H1 (cell line): Measurements from ENCODE around the gene OSBPL5.

Experiments used
- EGR1 ChIP-seq: IDR thresholded peaks from 2 replicates; pipeline ENCODE4 v1.6.1; 2011; ENCODE audit warnings: low read depth, low read length, borderline replicate concordance
- POLR2A ChIP-seq, 2 experiments: IDR thresholded peaks; 1 replicate in 1 of 2; 2 replicates in 1 of 2; pipeline ENCODE4 v1.6.1; 2011; ENCODE audit warnings: low read depth in 2 of 2, low read length in 2 of 2, mild to moderate bottlenecking in 2 of 2; ENCODE audit errors: control extremely low read depth in 1 of 2
- POU5F1 ChIP-seq: IDR thresholded peaks from 2 replicates; pipeline ENCODE4 v1.6.1; 2011; ENCODE audit warnings: low read depth, mild to moderate bottlenecking, low read length, moderate library complexity
- TAF1 ChIP-seq: IDR thresholded peaks from 2 replicates; pipeline ENCODE4 v1.6.1; 2011; ENCODE audit warnings: mild to moderate bottlenecking, low read depth, low read length
- YY1 ChIP-seq: IDR thresholded peaks from 2 replicates; pipeline ENCODE4 v1.6.1; 2011; ENCODE audit warnings: low read depth, mild to moderate bottlenecking, low read length
- ZNF274 ChIP-seq: IDR thresholded peaks from 2 replicates; pipeline ENCODE4 v1.7.0; 2012; ENCODE audit warnings: low read length, borderline replicate concordance; ENCODE audit errors: extremely low read depth
- TF ChIP-seq, protein P1 (sequence below), 3 experiments: IDR thresholded peaks; 1 replicate in 2 of 3; 2 replicates in 1 of 3; pipeline versions ENCODE4 v1.5.1 to v1.6.1; 2011; ENCODE audit warnings: low read length in 3 of 3, mild to moderate bottlenecking in 3 of 3, inconsistent platforms in 2 of 3, low read depth in 1 of 3, moderate library complexity in 1 of 3; ENCODE audit not compliant: insufficient read depth in 1 of 3; ENCODE audit errors: control extremely low read depth in 1 of 3

DNA sequence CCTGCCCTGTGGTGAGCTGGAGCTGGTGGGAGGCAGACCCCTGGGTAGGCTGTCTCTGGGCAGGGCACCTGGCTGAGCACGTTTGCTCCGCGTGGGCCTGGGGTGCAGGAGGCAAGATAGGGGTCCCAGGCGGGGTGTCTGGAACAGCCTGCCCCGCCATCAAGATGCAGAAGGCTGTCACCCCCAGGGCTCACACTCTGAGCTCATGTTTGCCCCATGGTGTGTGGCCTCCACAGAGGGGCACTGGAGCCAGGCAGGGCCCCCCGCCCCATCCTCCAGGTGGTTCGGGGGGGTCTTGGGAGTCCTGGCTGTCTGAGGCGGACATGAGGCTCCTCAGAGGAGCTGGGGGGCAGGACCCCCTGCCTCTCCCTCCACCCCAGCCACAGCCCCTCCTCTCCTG, 79.0 kb downstream of the OSBPL5 start:
- TF ChIP-seq, protein P1, sequence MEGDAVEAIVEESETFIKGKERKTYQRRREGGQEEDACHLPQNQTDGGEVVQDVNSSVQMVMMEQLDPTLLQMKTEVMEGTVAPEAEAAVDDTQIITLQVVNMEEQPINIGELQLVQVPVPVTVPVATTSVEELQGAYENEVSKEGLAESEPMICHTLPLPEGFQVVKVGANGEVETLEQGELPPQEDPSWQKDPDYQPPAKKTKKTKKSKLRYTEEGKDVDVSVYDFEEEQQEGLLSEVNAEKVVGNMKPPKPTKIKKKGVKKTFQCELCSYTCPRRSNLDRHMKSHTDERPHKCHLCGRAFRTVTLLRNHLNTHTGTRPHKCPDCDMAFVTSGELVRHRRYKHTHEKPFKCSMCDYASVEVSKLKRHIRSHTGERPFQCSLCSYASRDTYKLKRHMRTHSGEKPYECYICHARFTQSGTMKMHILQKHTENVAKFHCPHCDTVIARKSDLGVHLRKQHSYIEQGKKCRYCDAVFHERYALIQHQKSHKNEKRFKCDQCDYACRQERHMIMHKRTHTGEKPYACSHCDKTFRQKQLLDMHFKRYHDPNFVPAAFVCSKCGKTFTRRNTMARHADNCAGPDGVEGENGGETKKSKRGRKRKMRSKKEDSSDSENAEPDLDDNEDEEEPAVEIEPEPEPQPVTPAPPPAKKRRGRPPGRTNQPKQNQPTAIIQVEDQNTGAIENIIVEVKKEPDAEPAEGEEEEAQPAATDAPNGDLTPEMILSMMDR (IDR thresholded peaks at IDR 0.05; ENCODE audit: control extremely low read depth in 1 of 3, insufficient read depth in 1 of 3, low read depth in 1 of 3, low read length in 3 of 3) = no peak
- TF ChIP-seq YY1 = no peak
- TF ChIP-seq EGR1 = no peak
- TF ChIP-seq ZNF274 = no peak
- no peak for TF ChIP-seq POU5F1
- no peak for TF ChIP-seq POLR2A (IDR thresholded peaks at IDR 0.05; ENCODE audit: control extremely low read depth in 1 of 2, low read depth in 2 of 2, low read length in 2 of 2)
- TF ChIP-seq TAF1 = no peak
